Skeletal muscle satellite cell (primary cell): ENCODE data around the gene PRAMEF8. TPM values are rescaled to one million over a fixed set of nuclear protein-coding genes. Genes with fewer than 3 reads are reported as not detected.
"Not testable (repeated sequence)": the region's sequence is repeated elsewhere in the genome, so short reads cannot be mapped to it uniquely, and the experiment has no call there.

ENCODE experiments used
- H3K27me3 ChIP-seq: 2 replicates; pipeline ENCODE4 v1.7.0; 2013; ENCODE audit warnings: low read length; ENCODE audit not compliant: control insufficient read depth, insufficient read depth
- H3K36me3 ChIP-seq: 2 replicates; pipeline ENCODE4 v1.7.0; 2013; ENCODE audit warnings: mild to moderate bottlenecking, control low read depth, low read length; ENCODE audit not compliant: insufficient read depth
- H3K4me1 ChIP-seq: 2 replicates; pipeline ENCODE4 v1.7.0; 2013; ENCODE audit warnings: low read length; ENCODE audit not compliant: control insufficient read depth, insufficient read depth
- H3K4me2 ChIP-seq: 2 replicates; pipeline ENCODE4 v1.7.0; 2013; ENCODE audit warnings: mild to moderate bottlenecking, low read length
- H3K4me3 ChIP-seq: 2 replicates; pipeline ENCODE4 v1.7.0; 2013; ENCODE audit warnings: low read length
- H3K9ac ChIP-seq: 2 replicates; pipeline ENCODE4 v1.7.0; 2013; ENCODE audit warnings: mild to moderate bottlenecking, low read depth, low read length, moderate library complexity
- H3K9me3 ChIP-seq: replicated peaks from 2 replicates; pipeline ENCODE4 v1.7.0; 2013; ENCODE audit warnings: mild to moderate bottlenecking, control low read depth, low read length
- small RNA-seq: library from RNA; depleted of rRNA; stranded (forward); fragments of <200 nt; gene quantifications from one replicate; pipeline ENCODE3, GENCODE V24; 2012

Gene PRAMEF8

DNA sequence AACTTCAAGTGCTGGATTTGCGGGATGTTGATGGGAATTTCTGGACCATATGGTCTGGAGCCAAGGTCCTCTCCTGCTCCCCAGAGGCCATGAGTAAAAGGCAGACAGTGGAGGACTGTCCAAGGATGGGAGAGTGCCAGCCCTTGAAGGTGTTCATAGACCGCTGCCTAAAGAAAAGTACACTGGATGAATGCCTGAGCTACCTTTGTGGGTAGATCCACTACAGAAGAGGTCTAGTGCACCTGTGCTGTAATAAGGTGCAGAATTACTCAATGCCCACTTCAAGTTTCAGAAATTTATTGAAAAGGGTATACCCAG lies 38.4 kb downstream of the PRAMEF8 start:
- H3K4me3 ChIP-seq, H3K36me3 ChIP-seq, H3K4me1 ChIP-seq, H3K9me3 ChIP-seq, H3K27me3 ChIP-seq, H3K9ac ChIP-seq, H3K4me2 ChIP-seq: not testable (repeated sequence)

DNA sequence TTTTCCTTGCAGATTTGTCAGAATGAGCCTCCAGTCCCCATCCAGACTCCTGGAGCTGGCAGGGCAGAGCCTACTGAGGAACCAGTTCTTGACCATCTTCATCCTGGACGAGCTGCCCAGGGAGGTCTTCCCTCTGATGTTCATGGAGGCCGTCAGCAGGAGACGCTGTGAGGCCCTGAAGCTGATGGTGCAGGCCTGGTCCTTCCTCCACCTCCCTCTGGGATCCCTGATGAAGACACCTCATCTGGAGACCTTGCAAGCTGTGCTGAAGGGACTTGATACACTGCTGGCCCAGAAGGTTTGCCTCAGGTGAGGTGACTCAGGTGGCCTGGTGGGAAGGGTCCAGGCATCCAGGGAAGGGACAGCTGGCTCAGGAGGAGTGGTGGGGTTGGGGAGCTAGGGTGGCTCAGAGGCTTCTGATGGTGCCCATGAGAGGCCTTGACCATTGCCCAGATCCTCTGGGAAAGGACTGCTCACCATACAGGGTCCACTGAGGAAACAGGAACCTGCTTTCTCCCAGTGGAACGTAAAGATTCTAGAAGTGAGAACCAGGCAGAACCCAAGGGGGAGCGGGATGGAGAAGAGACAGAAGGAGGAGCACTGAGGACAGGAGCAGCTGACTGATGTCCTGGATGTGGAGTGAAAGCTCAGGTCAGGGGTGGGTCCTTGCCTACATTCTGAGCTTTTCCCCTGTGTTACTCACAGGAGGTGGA lies 38.9 kb downstream of the PRAMEF8 start:
- H3K4me1 ChIP-seq, H3K9me3 ChIP-seq, H3K27me3 ChIP-seq: not testable (repeated sequence)

DNA sequence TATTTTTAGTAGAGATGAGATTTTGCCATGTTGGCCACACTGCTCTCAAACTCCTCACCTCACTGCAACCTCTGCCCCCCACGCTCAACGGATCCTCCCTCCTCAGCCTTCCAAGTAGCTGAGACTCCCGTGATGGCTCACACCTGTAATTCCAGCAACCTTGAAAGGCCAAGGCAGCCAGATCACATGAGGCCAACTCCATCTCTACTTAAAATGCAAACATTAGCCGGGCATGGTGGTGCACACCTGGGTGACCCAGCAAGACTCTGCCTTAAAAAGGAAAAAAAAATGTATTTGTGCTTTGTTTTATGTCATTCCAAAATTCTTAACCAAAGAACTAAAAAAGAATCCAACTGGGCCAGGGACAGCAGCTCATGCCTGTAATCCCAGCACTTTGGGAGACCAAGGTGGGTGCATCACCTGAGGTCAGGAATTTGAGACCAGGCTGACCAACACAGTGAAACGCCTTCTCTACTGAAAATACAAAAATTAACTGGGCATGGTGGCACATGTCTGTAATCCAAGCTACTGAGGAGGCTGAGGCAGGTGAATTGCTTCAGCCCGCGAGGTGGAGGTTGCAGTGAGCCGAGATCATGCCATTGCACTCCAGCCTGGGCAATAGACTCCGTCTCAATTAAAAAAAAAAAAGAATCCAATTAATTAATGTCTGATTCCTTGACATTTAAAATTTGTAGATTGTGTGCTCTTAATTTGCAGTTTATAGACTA lies 41.2 kb downstream of the PRAMEF8 start:
- not testable (repeated sequence) for H3K27me3 ChIP-seq, H3K4me1 ChIP-seq, H3K4me3 ChIP-seq, H3K36me3 ChIP-seq, H3K4me2 ChIP-seq, H3K9ac ChIP-seq, H3K9me3 ChIP-seq

More for the DNA sequence above, 38.9 kb downstream of the PRAMEF8 start:
- H3K4me2 ChIP-seq, H3K4me3 ChIP-seq, H3K36me3 ChIP-seq, H3K9ac ChIP-seq: not testable (repeated sequence)

DNA sequence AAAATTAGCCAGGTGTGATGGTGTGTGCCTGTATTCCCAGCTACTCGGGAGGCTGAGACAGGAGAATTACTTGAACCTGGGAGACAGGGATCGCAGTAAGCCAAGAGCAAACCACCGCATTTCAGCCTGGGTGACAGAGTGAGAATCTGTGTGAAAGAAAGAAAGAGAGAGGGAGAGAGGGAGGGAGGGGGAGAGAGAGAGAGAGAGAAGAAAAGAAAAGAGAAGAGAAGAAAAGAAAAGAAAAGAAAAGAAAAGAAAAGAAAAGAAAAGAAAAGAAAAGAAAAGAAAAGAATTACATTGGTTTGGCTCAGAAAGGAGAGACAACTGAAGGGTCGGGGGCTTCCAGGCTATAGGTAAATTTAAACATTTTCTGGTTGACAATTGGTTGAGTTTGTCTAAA lies 45.3 kb downstream of the PRAMEF8 start:
- H3K9me3 ChIP-seq, H3K4me3 ChIP-seq, H3K36me3 ChIP-seq, H3K4me1 ChIP-seq, H3K4me2 ChIP-seq, H3K9ac ChIP-seq, H3K27me3 ChIP-seq: not testable (repeated sequence)

DNA sequence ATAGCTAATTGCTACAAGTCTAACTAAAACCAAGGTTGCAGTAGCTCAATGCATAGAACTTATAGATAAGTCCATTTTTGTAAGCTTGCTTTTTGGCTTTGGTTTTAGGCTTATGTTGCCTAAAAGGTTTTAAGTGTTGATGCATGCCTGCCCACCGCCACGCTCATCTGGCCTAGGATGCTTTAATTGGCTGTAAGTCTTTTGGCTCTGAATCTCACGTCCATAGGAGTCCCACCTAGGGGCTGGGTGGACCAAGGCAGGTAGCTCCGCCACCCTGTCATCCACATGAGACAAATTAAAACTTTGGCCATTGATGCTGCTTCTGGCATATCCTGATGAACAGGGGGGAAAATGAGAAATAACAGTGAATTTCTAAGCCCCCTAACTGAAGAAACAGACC lies 47.4 kb downstream of the PRAMEF8 start:
- not testable (repeated sequence) for H3K9me3 ChIP-seq, H3K36me3 ChIP-seq, H3K4me2 ChIP-seq, H3K4me3 ChIP-seq, H3K9ac ChIP-seq, H3K4me1 ChIP-seq, H3K27me3 ChIP-seq

DNA sequence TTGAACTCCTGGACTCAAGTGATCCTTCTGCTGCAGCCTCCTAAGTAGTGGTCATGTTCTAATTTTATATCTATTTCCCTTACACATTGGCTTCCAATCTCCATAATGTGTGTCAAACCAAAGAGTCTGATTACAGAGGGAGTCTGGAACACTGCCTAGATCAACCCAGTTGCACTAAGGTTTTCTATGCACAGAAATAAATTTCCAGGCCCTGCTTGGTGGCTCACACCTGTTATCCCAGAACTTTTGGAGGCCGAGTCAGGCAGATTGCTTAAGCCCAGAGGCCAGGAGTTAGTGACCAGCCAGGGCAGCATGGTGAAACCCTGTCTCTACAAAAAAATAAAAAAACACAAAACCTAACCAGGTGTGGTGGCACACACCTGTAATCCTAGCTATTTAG lies 50.9 kb downstream of the PRAMEF8 start:
- H3K36me3 ChIP-seq, H3K9me3 ChIP-seq, H3K4me1 ChIP-seq, H3K27me3 ChIP-seq, H3K4me2 ChIP-seq, H3K9ac ChIP-seq, H3K4me3 ChIP-seq: not testable (repeated sequence)

DNA sequence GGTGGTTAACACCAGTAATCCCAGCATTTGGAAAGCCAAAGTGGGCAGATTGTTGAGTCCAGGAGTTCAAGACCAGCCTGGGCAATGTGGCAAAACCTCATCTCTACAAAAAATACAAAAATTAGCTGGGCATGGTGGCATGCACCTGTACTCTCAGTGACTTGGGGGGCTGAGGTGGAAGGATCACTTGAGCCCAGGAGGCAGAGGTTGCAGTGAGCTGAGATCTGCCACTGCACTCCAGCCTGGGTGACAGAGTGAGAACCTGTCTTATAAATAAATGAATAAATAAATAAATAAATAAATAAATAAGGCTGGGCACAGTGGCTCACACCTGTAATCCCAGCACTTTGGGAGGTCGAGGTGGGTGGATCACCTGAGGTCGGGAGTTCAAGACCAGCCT lies 52.9 kb downstream of the PRAMEF8 start:
- H3K9ac ChIP-seq, H3K4me3 ChIP-seq, H3K4me2 ChIP-seq, H3K36me3 ChIP-seq, H3K27me3 ChIP-seq, H3K9me3 ChIP-seq, H3K4me1 ChIP-seq: not testable (repeated sequence)

Small RNA genes lying within 50 kb of the gene (small RNA-seq; reads per million reads assigned to genes)
- not detected for gene RNU6-771P
